Inflammatory macrophage treated with lipopolysaccharide for 4 hours (primary cell): ENCODE results near the gene ARHGEF28.
A peak's percentile ranks its signal among the peaks of the same experiment; 100 is the strongest.

Experiments
- DNase-seq: peaks from one replicate; pipeline ENCODE4 v3.0.0-alpha.2; 2020

The ARHGEF28 gene

DNA sequence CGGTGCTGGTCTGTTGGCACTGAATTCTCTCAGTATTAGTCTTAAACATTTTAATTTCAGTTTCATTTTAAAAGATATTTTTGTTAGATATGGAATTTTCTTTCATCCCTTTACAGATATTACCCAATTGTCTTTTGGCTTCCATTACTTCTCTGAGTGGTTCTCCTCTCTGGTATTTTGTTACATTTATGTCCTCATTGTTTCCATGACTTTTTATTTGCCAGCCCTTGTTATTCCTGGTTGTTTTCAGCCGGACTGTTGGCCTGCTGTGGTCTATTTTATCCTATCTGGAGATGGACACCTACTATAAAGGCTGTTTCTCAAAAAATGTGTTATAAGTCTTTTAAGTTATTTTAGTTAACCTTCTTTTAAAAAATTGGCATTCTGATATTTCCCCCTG lies 117.2 kb downstream of the ARHGEF28 start:
- no peak for DNase-seq

GRCh38 chr5:73745836-73746235 lies 119.8 kb downstream of the ARHGEF28 start:
- DNase-seq, result no peak

DNA sequence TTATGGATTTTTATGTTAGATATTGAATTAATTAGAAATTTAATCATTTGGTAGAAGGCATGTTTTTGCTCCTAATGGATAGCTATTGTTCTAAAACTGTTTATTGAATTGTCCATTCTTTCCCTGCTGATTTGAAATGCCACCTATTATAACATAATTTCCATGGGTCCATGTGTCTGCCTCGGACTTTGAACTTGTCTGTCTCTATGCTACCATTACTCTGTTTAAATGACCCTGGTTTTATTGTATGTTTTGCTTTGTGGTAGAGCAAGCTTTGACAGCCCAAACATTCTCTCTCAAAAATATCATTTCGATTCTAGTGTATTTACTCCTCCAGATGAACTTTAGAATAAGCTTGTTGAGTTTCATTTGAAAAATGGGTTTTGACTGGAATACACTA lies 120.6 kb downstream of the ARHGEF28 start:
- DNase-seq, result no peak

- no peak for DNase-seq
Observed at GRCh38 chr5:73747696-73748380, 121.8 kb downstream of the ARHGEF28 start.

- no peak for DNase-seq
Observed at GRCh38 chr5:73748510-73749400, 122.8 kb downstream of the ARHGEF28 start.

- no peak for DNase-seq
Observed at GRCh38 chr5:73749485-73750270, 123.7 kb downstream of the ARHGEF28 start.

DNA sequence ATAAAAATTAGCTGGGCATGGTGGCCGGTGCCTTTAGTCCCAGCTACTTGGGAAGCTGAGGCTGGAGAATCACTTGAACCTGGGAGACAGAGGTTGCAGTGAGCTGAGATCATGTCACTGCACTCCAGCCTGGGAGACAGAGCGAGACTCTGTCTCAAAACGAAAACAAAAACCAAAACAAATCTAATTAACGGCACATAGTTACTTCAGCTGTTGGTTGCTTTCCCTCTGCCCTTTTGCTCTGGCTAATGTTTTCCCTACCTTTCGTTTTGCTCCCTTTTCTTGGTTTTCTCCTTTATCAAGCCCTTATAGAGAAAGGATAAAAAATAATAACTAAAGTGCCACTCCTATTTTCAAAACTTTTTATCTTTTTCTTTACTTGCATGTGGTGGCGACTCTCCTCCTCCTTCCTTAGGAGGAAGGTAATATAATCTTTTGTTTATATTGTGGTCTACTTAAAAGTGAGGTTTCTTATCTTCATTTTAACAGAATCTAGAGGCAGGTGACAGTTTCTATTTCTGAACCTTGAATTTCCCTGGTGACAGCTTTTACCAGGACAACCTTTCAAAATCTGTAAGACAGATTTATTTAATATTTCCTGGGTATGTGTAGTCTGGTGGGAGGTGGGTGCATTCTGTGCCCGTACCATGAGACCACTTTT lies 125.4 kb downstream of the ARHGEF28 start:
- DNase-seq, result no peak

- no peak for DNase-seq
Observed at GRCh38 chr5:73754254-73754653, 128.3 kb downstream of the ARHGEF28 start.

DNA sequence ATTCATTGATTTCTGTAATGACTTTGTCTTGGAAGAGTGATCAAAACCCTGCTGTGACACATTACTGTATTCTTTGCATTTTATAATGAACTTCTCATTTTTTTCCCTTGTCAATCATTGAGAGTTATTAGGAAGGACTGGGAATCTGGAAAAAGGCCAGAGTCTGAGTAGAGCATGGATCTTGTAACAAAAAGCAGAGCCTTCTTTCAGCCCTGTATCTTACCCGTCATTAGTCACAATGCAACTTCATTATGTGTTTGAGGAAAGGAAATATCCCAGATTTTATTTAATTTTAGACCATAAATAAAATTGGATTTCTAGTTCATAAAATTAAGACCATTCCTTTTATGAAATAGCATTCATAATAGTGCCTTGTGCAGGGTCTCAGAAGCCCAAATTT lies 131.4 kb downstream of the ARHGEF28 start:
- no peak for DNase-seq

- DNase-seq, result no peak
Observed at GRCh38 chr5:73759771-73760170, 133.8 kb downstream of the ARHGEF28 start.

DNA sequence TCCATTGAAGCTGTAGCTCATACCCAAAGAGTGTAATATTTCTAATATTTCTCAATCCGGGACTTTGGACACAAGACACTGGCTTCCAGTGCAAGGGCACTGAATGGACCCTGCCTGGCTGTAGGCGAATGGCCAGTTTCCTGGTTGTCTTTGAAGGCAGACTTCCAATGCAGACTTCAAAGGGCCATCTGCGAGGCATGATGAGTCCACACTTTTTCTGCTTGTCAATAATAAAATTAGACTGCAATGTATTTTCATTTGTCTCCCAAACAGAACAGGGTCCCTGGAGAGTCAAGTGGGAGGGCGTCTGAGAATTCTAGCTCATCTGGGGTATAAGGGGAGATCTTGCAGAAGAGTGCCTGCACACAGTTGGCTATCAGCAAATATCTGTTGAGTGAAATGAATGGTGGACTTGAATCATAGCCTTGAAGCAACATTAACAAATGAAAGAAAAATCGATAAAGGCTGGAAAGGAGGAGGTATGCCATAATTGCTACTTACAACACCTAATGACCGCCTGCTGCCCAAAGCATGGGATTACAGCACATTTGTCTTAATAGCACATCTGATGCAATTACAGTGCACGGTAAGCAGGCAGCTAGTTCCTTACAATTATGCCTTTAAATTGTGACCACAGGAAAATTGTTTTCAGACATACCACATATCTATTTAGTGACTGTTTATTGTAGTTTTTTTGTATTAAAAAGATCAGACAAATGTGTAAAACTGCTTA lies 137.5 kb downstream of the ARHGEF28 start:
- no peak for DNase-seq

DNA sequence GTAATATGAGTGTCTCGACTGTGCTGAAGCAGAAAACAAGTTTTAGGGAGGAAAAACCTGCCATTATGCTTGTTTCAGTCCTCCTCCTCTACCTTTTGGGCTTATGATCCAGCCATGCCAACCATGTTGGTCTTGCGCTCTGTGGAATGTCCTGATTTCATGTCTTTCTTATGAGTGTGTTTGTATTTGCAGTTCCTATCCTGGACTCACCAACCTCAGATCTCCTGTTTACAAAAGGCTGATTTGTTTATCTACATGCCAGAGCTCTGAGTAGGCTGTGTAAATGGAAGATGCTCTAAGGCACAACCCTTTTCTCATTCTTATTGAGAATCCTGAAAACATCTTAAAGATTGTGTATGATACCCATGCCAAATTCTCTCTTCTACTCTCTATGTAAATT lies 138.6 kb downstream of the ARHGEF28 start:
- DNase-seq, result no peak

- no peak for DNase-seq
Observed at GRCh38 chr5:73764996-73765395, 139.0 kb downstream of the ARHGEF28 start.

DNA sequence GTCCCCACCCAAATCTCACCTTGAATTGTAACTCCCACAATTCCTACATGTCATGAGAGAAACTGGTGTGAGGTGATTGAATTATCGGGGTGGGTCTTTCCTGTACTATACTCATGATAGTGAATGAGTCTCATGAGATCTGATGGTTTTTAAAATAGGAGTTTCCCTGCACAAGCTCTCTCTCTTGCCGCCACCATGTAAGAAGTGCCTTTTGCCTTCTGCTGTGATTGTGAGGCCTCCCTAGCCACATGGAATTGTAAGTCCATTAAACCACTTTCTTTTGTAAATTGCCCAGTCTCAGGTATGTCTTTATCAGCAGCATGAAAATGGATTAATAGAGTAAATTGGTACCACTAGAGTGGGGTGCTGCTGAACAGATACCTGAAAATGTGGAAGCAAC lies 140.9 kb downstream of the ARHGEF28 start:
- DNase-seq, result no peak

DNA sequence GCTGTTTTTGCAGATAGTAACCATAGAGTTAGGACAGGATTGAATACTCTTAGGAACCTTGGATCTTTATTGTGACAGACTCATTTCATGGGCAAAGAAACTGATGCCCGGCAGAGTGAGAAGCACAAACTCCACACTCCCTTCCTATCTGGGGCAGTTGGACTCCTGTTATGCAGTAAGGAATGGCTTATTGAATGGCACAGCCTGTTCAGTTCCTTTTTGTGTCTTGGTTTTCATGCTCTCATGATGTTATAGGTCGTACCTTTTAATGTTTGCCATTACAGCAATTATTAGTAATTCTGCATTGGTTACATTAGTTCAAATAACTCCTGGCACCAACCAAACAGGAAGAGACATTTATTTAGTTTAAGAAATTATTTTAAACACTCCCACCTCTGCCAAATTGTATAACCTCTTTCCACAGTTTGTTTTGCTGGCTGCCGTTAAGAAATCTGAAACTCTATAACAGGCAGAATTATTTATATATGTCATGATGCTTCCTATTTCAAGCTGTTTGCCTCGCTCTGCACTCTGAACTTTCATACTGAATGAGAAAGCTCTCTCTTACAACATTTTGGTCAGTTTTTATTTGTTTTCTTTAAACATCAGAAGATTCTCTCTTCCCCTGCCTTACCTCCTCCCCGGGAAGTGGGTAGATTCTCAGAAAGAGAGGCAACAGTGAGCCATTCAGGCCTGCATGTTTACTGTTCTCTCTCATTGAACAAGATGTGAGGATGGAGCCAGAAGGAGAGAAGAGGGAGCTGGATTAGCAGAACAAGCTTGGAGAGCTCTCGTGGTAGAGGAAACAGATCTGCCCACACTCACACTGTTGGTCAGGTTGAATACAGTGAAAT lies 144.4 kb downstream of the ARHGEF28 start:
- DNase-seq, result no peak

DNA sequence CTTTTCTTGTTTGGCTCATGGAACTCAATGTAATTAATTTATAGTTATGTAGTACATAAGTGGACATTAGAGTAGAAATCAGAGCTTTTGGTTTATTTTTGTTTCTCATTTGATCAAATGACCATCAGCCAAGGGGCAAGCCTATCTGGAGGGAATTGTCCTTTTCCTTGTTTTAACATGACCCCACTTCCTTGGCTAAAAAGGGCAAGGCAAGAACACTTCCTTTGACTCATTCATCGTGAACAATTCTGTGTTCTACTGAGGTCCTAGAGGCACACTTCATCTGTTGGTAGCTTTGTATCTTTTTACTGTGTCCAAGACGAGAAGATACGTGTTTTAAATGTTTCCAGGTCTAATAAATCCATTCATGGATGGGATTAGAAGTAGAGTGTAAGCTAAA lies 148.9 kb downstream of the ARHGEF28 start:
- no peak for DNase-seq

DNA sequence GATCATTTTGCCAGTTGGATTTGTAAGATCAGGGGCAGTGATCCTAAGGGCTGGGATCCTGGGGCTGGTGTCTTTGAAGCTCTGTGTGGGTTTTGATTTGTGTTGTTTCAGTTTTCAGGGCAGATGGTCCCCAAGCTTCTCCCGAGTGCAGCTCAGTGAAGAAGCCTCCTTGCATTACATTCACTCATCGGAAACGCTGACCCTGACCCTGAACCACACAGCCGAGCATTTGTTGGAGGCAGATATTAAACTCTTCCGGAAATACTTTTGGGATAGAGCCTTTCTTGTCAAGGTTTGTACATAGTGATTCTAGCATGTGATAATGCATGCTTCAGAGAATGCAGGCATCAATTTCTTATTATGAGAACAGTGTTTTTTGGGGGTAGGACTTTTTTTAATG lies 150.4 kb downstream of the ARHGEF28 start:
- DNase-seq, result no peak

DNA sequence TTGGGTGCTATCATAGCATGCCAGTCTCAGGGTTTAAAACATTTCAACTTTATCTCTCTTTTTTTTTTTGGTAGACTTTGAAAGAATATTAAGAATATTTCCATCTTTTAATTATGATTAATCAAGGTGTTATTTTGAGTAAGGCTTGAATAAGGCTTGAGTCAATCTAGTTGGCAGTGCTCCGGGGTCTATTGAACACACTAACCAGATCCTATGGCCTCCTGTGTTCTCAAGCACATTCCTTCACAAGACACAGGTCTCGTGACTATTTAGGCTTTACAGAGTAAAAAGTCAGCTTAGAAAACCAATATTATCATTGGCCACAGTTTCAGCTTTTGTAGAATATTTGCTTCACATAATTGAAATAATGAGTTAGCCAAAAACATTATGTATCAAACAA lies 151.2 kb downstream of the ARHGEF28 start:
- DNase-seq, result no peak

DNA sequence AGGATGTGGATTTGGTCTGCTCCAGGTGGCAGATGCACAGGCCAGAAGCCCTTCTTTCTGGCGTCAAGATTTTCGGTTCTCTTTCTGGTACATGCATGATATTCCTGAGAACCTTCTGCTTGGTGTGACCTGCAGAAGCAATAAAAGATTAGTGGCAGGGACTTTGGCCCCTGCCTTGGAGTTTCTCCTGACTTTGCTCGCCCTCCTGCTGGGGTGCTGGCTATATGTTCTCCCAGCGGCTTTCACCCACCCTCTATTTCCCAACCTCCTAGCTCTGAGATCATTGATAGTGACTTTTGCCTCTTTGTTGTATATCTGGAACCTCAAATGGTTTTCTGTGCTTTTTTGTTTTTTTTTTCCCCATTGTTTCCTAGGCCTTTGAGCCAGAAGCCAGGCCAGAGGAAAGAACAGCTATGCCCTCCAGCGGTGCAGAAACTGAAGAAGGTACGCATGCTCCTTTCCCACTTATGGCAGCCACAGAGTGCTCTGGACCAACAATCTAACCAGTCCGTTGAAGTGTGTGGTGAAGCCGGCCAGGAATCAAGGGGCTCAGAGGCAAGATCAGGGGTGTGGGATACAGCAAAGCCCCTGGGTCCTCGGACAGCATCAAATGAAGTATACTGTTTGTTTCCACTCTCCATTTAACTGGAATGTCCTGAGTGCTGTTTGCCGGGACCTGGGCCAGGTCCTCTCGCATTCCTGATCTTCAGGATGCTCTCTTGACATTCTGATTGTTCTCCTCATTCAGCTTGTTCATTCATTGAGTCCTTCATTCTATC lies 154.5 kb downstream of the ARHGEF28 start:
- DNase-seq, result no peak

GRCh38 chr5:73781107-73781768 lies 155.2 kb downstream of the ARHGEF28 start:
- peak; percentile 79 for DNase-seq
